Keratinocyte (primary cell): Measurements from ENCODE around the gene SIGLEC9. TPM values are rescaled to one million over a fixed set of nuclear protein-coding genes. Genes with fewer than 3 reads are reported as not detected.

Experiments used
- DNase-seq: peaks from one replicate; pipeline ENCODE4 v3.0.0-alpha.2; 2011; ENCODE audit warnings: low read depth, missing footprints, low spot score
- FAIRE-seq: peaks from 2 replicates; lab custom pipeline; 2011; peaks lifted over from hg19 to GRCh38; lab: Jason Lieb, UNC
- H2AFZ ChIP-seq: 2 replicates; pipeline ENCODE4 v1.6.0; 2012; ENCODE audit warnings: low read length, control low read depth, inconsistent platforms; ENCODE audit not compliant: control insufficient read depth
- H3K27ac ChIP-seq: 2 replicates; pipeline ENCODE4 v1.5.1; 2011; ENCODE audit warnings: low read length; ENCODE audit not compliant: control insufficient read depth, insufficient read depth
- H3K27me3 ChIP-seq: 3 replicates; pipeline ENCODE4 v1.6.0; 2011; ENCODE audit warnings: low read length; ENCODE audit not compliant: control insufficient read depth, insufficient read depth; ENCODE audit errors: extremely low read depth
- H3K36me3 ChIP-seq, 2 experiments: 2 replicates in 1 of 2; 3 replicates in 1 of 2; pipeline ENCODE4 v1.5.1; 2011; ENCODE audit warnings: low read length in 2 of 2, mild to moderate bottlenecking in 1 of 2; ENCODE audit not compliant: control insufficient read depth in 2 of 2, insufficient read depth in 2 of 2; ENCODE audit errors: extremely low read depth in 1 of 2
- H3K4me1 ChIP-seq: 3 replicates; pipeline ENCODE4 v1.5.1; 2011; ENCODE audit warnings: low read length; ENCODE audit not compliant: control insufficient read depth, insufficient read depth; ENCODE audit errors: extremely low read depth
- H3K4me2 ChIP-seq: 3 replicates; pipeline ENCODE4 v1.6.0; 2011; ENCODE audit warnings: low read depth, low read length; ENCODE audit not compliant: control insufficient read depth, insufficient read depth; ENCODE audit errors: extremely low read depth
- H3K4me3 ChIP-seq, 3 experiments: fragments of 200-600 bp in 1 of 3; sonication (generic) in 1 of 3; 2 replicates in 2 of 3; 3 replicates in 1 of 3; pipeline ENCODE4 v1.5.1; 2011 to 2016; ENCODE audit warnings: low read length in 3 of 3, mild to moderate bottlenecking in 3 of 3, control low read depth in 2 of 3, inconsistent platforms in 1 of 3, low read depth in 1 of 3, mixed read lengths in 1 of 3, mixed run types in 1 of 3, moderate library complexity in 1 of 3; ENCODE audit not compliant: control insufficient read depth in 2 of 3, insufficient read depth in 2 of 3; ENCODE audit errors: extremely low read depth in 1 of 3
- H3K79me2 ChIP-seq: 2 replicates; pipeline ENCODE4 v1.6.0; 2012; ENCODE audit warnings: low read length; ENCODE audit not compliant: control insufficient read depth, insufficient read depth
- H3K9ac ChIP-seq: 3 replicates; pipeline ENCODE4 v1.6.0; 2011; ENCODE audit warnings: low read length; ENCODE audit not compliant: control insufficient read depth, insufficient read depth; ENCODE audit errors: extremely low read depth
- H3K9me1 ChIP-seq: 3 replicates; pipeline ENCODE4 v1.6.0; 2011; ENCODE audit warnings: low read length; ENCODE audit not compliant: control insufficient read depth, insufficient read depth; ENCODE audit errors: extremely low read depth
- H3K9me3 ChIP-seq: 2 replicates; pipeline ENCODE4 v1.5.1; 2012; ENCODE audit warnings: low read depth, low read length; ENCODE audit not compliant: control insufficient read depth
- H4K20me1 ChIP-seq: 3 replicates; pipeline ENCODE4 v1.6.0; 2011; ENCODE audit warnings: low read length; ENCODE audit not compliant: control insufficient read depth, insufficient read depth; ENCODE audit errors: extremely low read depth
- CTCF ChIP-seq, 3 experiments: IDR thresholded peaks in 1 of 3; conservative IDR thresholded peaks in 1 of 3; optimal IDR thresholded peaks in 1 of 3; 2 replicates in 2 of 3; 3 replicates in 1 of 3; pipeline versions ENCODE3 to v1.5.1; 2011; ENCODE audit warnings: low read length in 3 of 3, mild to moderate bottlenecking in 3 of 3, moderate library complexity in 2 of 3, control low read depth in 1 of 3, inconsistent platforms in 1 of 3; ENCODE audit not compliant: insufficient read depth in 2 of 3; ENCODE audit errors: extremely low read depth in 1 of 3
- EZH2 ChIP-seq: IDR thresholded peaks from one replicate; pipeline ENCODE4 v1.6.1; 2012; ENCODE audit warnings: inconsistent platforms, mild to moderate bottlenecking, low read length, moderate library complexity
- dilution Hi-C: fragments of 300-500 bp; cut with MboI; formaldehyde crosslinking; loops from one replicate; pipeline ENCODE4 v1.7.0; 2020; ENCODE audit warnings: low sequenced_read_pairs; ENCODE audit not compliant: extremely low pct_ligation_motif_present
- polyA plus RNA-seq, 5 experiments: library from polyadenylated mRNA; depleted of rRNA in 3 of 5; stranded (reverse) in 3 of 5; stranded (forward) in 1 of 5; unstranded in 1 of 5; fragments of >200 nt; gene quantifications; 1 replicate in 1 of 5; 2 replicates in 3 of 5; 3 replicates in 1 of 5; pipeline versions ENCODE4 v1.2.1 to v1.2.3, GENCODE V29; 2011 to 2012; ENCODE audit warnings: missing spikeins in 2 of 5, low read depth in 1 of 5, low replicate concordance in 1 of 5

Gene SIGLEC9
- polyA plus RNA-seq, 1 donor (not counting 4 experiments of a cell fraction or from before 2014, with no cell fraction given): not detected

- Histone ChIP-seq H3K36me3 (no peaks in the 10 kb centered on the region), H3K79me2 (no peaks in the 10 kb centered on the region), H3K4me2 (no peak overlapping the region), H3K9me1 (no peaks in the 10 kb centered on the region), H3K9me3 (no peaks in the 10 kb centered on the region), H3K9ac (no peak overlapping the region), H3K27ac (no peak overlapping the region), H3K4me1 (no peaks in the 10 kb centered on the region), H3K4me3 (no peak overlapping the region), H3K27me3 (no peaks in the 10 kb centered on the region), H4K20me1 (no peaks in the 10 kb centered on the region), H2AFZ (no peak overlapping the region)
- TF ChIP-seq EZH2: no peak
- TF ChIP-seq CTCF (optimal IDR thresholded peaks at IDR 0.05 in 1 of 3, IDR thresholded peaks at IDR 0.05 in 1 of 3, conservative IDR thresholded peaks at IDR 0.05 in 1 of 3; ENCODE audit: extremely low read depth in 1 of 3, insufficient read depth in 2 of 3, low read length in 3 of 3): no peak
- DNase-seq: no peak
- no peak for FAIRE-seq
- dilution Hi-C loops: no loop called here
Measured at GRCh38 chr19:51128227-51128626, 3.5 kb downstream of the SIGLEC9 start.

- no peak for DNase-seq
- FAIRE-seq: no peak
- H3K27ac ChIP-seq: no peak overlapping the region
Measured at GRCh38 chr19:51129716-51130115, 5.0 kb downstream of the SIGLEC9 start.

More at GRCh38 chr19:51129716-51130115, 5.0 kb downstream of the SIGLEC9 start:
- no peak overlapping the region for H3K4me3 ChIP-seq
- H3K4me1 ChIP-seq: no peaks in the 10 kb centered on the region
- no peak overlapping the region for H3K9ac ChIP-seq
- no peaks in the 10 kb centered on the region for H3K9me3 ChIP-seq
- no peaks in the 10 kb centered on the region for H3K27me3 ChIP-seq
- no peaks in the 10 kb centered on the region for H3K79me2 ChIP-seq
- H4K20me1 ChIP-seq: no peaks in the 10 kb centered on the region
- H2AFZ ChIP-seq: no peak overlapping the region
- TF ChIP-seq EZH2: no peak
- TF ChIP-seq CTCF (optimal IDR thresholded peaks at IDR 0.05 in 1 of 3, IDR thresholded peaks at IDR 0.05 in 1 of 3, conservative IDR thresholded peaks at IDR 0.05 in 1 of 3; ENCODE audit: extremely low read depth in 1 of 3, insufficient read depth in 2 of 3, low read length in 3 of 3): no peak
- dilution Hi-C loops: no loop called here
- no peaks in the 10 kb centered on the region for H3K36me3 ChIP-seq
- no peaks in the 10 kb centered on the region for H3K9me1 ChIP-seq
- no peak overlapping the region for H3K4me2 ChIP-seq
